SH-SY5Y (cell line): ENCODE measurements around the gene RHOA.

Source experiments
- GATA2 ChIP-seq: IDR thresholded peaks from 2 replicates; pipeline ENCODE4 v1.6.1; 2011; ENCODE audit warnings: mild to moderate bottlenecking, low read depth, low read length
- GATA3 ChIP-seq: IDR thresholded peaks from 2 replicates; pipeline ENCODE4 v1.6.1; 2011; ENCODE audit warnings: low read depth, mild to moderate bottlenecking, low read length, moderate library complexity

- TF ChIP-seq GATA3 (no peak), GATA2 (no peak)
These were observed 15.8 kb upstream of the RHOA start for GRCh38 chr3:49427586-49427985.
